ENCODE measurements around the gene MICAL2. TPM values are rescaled to one million over a fixed set of nuclear protein-coding genes. Genes with fewer than 3 reads are reported as not detected.

The MICAL2 gene
- total RNA-seq, 4 donors from 2014 or later = 109 to 197 (median 183) TPM

DNA sequence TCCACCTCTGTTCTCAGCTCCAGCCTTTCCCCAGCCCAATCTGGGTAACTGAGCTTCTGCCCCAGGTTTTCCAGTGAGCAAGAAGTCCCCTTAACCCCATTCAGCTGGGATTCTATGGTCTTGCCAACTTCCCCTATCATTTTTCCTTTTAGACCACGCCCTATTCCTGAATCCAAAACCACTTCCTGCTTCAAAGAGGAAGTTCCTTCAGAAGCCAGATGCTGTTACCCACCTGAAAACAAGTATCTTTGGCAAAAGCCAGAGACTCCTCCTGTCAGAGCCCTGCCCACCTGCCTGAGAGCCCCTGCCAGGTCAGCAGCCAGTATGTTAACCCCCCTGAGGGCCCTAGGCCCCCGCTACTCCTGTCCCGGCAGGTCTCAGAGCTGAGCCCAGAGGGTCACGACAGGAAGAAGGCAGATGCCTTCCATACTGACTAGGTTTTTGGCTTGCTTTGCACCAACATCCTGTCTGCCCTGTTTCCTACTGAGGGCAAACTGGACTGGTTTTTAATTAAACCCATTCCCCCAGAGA, 20.3 kb upstream of the MICAL2 start:
- Histone ChIP-seq H3K4me1 (peaks cover 0 to 58% (median 14%) of the 10 kb centered on the region in 4 donors), H3K36me3 (no peaks in the 10 kb centered on the region), H3K4me3 (no peak overlapping the region), H3K27me3 (no peaks in the 10 kb centered on the region), H3K27ac (peak overlapping the region in 3 of 4 donors; percentile 82 to 92 (median 86)), H3K9me3 (no peaks in the 10 kb centered on the region)
- TF ChIP-seq, protein P1, sequence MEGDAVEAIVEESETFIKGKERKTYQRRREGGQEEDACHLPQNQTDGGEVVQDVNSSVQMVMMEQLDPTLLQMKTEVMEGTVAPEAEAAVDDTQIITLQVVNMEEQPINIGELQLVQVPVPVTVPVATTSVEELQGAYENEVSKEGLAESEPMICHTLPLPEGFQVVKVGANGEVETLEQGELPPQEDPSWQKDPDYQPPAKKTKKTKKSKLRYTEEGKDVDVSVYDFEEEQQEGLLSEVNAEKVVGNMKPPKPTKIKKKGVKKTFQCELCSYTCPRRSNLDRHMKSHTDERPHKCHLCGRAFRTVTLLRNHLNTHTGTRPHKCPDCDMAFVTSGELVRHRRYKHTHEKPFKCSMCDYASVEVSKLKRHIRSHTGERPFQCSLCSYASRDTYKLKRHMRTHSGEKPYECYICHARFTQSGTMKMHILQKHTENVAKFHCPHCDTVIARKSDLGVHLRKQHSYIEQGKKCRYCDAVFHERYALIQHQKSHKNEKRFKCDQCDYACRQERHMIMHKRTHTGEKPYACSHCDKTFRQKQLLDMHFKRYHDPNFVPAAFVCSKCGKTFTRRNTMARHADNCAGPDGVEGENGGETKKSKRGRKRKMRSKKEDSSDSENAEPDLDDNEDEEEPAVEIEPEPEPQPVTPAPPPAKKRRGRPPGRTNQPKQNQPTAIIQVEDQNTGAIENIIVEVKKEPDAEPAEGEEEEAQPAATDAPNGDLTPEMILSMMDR (IDR thresholded peaks at IDR 0.05) = no peak
- TF ChIP-seq POLR2A (IDR thresholded peaks at IDR 0.05) = no peak
- peak in 2 of 3 donors; percentile 44 to 62 for DNase-seq

GRCh38 chr11:12090761-12091258, 19.6 kb upstream of the MICAL2 start:
- Histone ChIP-seq H3K4me1 (peaks cover 0 to 59% (median 13%) of the 10 kb centered on the region in 4 donors), H3K9me3 (no peaks in the 10 kb centered on the region), H3K4me3 (no peak overlapping the region), H3K27ac (peak overlapping the region in 3 of 4 donors; percentile 82 to 91 (median 86)), H3K27me3 (no peaks in the 10 kb centered on the region), H3K36me3 (no peaks in the 10 kb centered on the region)
- peak in 2 of 3 donors; percentile 86 to 90 for DNase-seq
- TF ChIP-seq, protein P1 (IDR thresholded peaks at IDR 0.05) = no peak
- TF ChIP-seq POLR2A (IDR thresholded peaks at IDR 0.05) = peak; percentile 61 to 80

DNA sequence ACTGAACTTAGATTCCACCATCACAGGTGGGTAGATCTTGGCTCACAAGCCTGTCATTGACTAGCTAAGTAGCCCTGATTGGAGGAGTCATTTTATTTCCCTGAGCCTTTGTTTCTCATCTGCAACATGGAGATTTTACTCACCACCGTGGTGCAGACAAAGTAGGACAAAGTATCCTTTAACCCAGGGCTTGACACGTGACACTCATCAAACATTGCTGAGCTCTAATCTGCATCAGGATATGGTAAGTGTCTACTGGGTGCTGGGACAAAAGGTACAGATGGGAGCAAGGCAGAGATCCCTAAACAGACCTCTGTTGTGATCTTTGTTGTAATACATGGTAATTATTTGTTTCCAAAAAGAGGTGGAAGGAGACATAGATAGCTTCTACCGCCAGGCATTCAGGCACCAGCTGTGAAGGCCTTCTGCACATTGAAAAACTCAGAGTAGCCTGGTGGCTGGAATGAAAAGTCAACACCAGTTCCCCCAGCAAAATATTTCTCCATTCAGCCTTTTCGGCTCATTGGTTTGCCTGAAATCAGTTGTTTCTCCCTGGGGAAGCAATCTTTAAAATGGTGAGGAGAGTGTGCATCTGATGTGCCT, 18.3 kb upstream of the MICAL2 start:
- H3K27me3 ChIP-seq = no peaks in the 10 kb centered on the region
- H3K4me1 ChIP-seq = peaks cover 0 to 46% (median 7%) of the 10 kb centered on the region in 4 donors
- H3K9me3 ChIP-seq = no peaks in the 10 kb centered on the region
- H3K27ac ChIP-seq = peak overlapping the region in 3 of 4 donors; percentile 76 to 91 (median 86)
- no peak overlapping the region for H3K4me3 ChIP-seq
- DNase-seq = peak in 2 of 3 donors; percentile 24 to 62
- H3K36me3 ChIP-seq = no peaks in the 10 kb centered on the region
- TF ChIP-seq, protein P1 (IDR thresholded peaks at IDR 0.05) = peak in 2 of 6 experiments; percentile 26 to 31
- TF ChIP-seq POLR2A (IDR thresholded peaks at IDR 0.05) = peak in 1 of 2 donors; percentile 36

GRCh38 chr11:12092714-12093113, 17.7 kb upstream of the MICAL2 start:
- Histone ChIP-seq H3K4me1 (peaks cover 0 to 40% (median 4%) of the 10 kb centered on the region in 4 donors), H3K27ac (peak overlapping the region in 1 of 4 donors; percentile 91), H3K9me3 (no peaks in the 10 kb centered on the region), H3K36me3 (no peaks in the 10 kb centered on the region), H3K4me3 (no peak overlapping the region), H3K27me3 (no peaks in the 10 kb centered on the region)
- TF ChIP-seq, protein P1 (IDR thresholded peaks at IDR 0.05) = no peak
- no peak for TF ChIP-seq POLR2A (IDR thresholded peaks at IDR 0.05)
- DNase-seq = peak in 2 of 3 donors; percentile 13 to 44

DNA sequence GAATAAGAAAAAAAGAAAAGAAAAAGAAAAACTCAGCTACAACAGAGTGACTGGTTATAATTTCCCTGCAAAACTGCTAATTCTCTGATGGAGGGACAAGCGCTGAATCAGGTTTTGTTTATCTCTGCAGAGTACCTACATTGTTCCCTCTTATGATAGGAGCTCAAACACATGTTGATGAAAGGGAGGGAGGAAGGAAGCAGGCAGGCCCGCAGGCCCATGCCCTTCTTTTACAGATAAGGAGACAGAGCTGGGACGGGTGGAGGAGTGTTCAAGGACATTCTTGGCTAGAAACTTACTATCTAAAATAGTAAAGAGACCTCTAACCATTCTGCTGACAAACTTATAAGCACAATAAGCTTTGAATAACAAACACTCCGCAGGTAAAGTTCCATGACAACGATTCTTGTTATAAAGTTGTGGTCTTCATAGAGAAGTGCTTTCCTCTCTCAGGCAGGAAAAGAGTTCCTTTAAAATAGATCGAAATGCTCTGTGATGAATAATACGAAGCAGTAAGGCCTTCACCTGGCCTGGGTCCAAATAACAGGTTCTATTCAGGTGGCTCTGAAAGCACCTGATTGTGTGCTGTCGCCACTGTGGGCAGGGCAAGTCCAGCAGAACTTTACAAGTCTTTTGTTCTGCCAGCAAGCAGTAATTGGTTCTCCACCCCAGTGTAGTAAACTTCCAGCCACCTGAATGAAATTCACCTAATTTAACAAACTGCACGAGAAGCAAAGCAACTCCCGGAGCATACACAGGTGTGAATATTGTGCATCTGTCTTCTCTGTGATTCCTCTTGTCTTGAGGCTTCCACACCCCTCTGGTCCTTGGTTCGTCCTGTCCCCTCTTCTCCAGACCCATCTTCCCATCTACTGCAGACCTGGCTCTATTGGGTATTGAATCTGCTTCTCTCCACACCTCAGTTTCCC, 15.3 kb upstream of the MICAL2 start:
- peak in 1 of 2 donors; percentile 24 for TF ChIP-seq POLR2A (IDR thresholded peaks at IDR 0.05)
- TF ChIP-seq, protein P1 (IDR thresholded peaks at IDR 0.05) = no peak
- H3K36me3 ChIP-seq = no peaks in the 10 kb centered on the region
- peak in 2 of 3 donors; percentile 60 to 82 for DNase-seq
- peak overlapping the region in 3 of 4 donors; percentile 49 to 83 (median 75) for H3K27ac ChIP-seq
- peaks cover 0 to 25% (median 2%) of the 10 kb centered on the region in 4 donors for H3K4me1 ChIP-seq
- no peaks in the 10 kb centered on the region for H3K27me3 ChIP-seq
- no peak overlapping the region for H3K4me3 ChIP-seq
- H3K9me3 ChIP-seq = no peaks in the 10 kb centered on the region
